Measurements from ENCODE around the gene PTPRG. TPM values are rescaled to one million over a fixed set of nuclear protein-coding genes. Genes with fewer than 3 reads are reported as not detected.

The PTPRG gene
- total RNA-seq, 1 experiment from 2014 or later = 11.7 TPM

- intact Hi-C loops (cut with micrococcal nuclease; ENCODE audit: unreplicated experiment) = loop anchor here (5.0 kb wide), 1 partner anchor 82 kb away; no protein-coding TSS in a partner anchor
- Histone ChIP-seq H3K4me3 (ENCODE audit: low read depth, low read length, poor library complexity, severe bottlenecking) (no peak overlapping the region), H3K27me3 (replicated peaks; ENCODE audit: insufficient read depth, low read depth, low read length, poor library complexity) (no peaks in the 10 kb centered on the region)
These were observed 293.8 kb downstream of the PTPRG start for GRCh38 chr3:61855211-61855610.

GRCh38 chr3:61857297-61857696 is 295.9 kb downstream of the PTPRG start:
- Histone ChIP-seq H3K27ac (ENCODE audit: low read depth, low read length, poor library complexity, severe bottlenecking) (no peak overlapping the region), H3K27me3 (replicated peaks; ENCODE audit: insufficient read depth, low read depth, low read length, poor library complexity) (no peaks in the 10 kb centered on the region), H3K9me3 (ENCODE audit: low read depth, low read length, poor library complexity, severe bottlenecking) (no peaks in the 10 kb centered on the region), H3K36me3 (ENCODE audit: insufficient read depth, low read length, poor library complexity, severe bottlenecking) (no peaks in the 10 kb centered on the region), H3K4me3 (ENCODE audit: low read depth, low read length, poor library complexity, severe bottlenecking) (no peak overlapping the region), H3K4me1 (ENCODE audit: insufficient read depth, low read length, poor library complexity, severe bottlenecking) (no peaks in the 10 kb centered on the region)
- no peak for DNase-seq (ENCODE audit: low spot score)
- TF ChIP-seq EZH2 (IDR thresholded peaks at IDR 0.05; ENCODE audit: borderline replicate concordance, low read depth, low read length, poor library complexity, severe bottlenecking) = no peak
- intact Hi-C loops (cut with micrococcal nuclease; ENCODE audit: unreplicated experiment) = loop anchor here (5.0 kb wide), 1 partner anchor 80 kb away; no protein-coding TSS in a partner anchor
- BruUV-seq (replicated peaks) = no TSS peak
- CTCF ChIA-PET = no interaction called here
- POLR2A ChIA-PET (ENCODE audit: low non-redundant PET) = no interaction called here

More at GRCh38 chr3:61855211-61855610, 293.8 kb downstream of the PTPRG start:
- DNase-seq (ENCODE audit: low spot score) = no peak
- no peaks in the 10 kb centered on the region for H3K36me3 ChIP-seq (ENCODE audit: insufficient read depth, low read length, poor library complexity, severe bottlenecking)
- H3K9me3 ChIP-seq (ENCODE audit: low read depth, low read length, poor library complexity, severe bottlenecking) = no peaks in the 10 kb centered on the region
- no TSS peak for BruUV-seq (replicated peaks)
- H3K27ac ChIP-seq (ENCODE audit: low read depth, low read length, poor library complexity, severe bottlenecking) = no peak overlapping the region
- ChIA-PET POLR2A (ENCODE audit: low non-redundant PET) (no interaction called here), CTCF (no interaction called here)
- H3K4me1 ChIP-seq (ENCODE audit: insufficient read depth, low read length, poor library complexity, severe bottlenecking) = no peaks in the 10 kb centered on the region
- TF ChIP-seq EZH2 (IDR thresholded peaks at IDR 0.05; ENCODE audit: borderline replicate concordance, low read depth, low read length, poor library complexity, severe bottlenecking) (no peak), CTCF (conservative IDR thresholded peaks at IDR 0.05; ENCODE audit: low read depth, low read length) (no peak)

GRCh38 chr3:61858054-61858453 is 296.7 kb downstream of the PTPRG start:
- POLR2A ChIA-PET (ENCODE audit: low non-redundant PET) = no interaction called here
- Histone ChIP-seq H3K27ac (ENCODE audit: low read depth, low read length, poor library complexity, severe bottlenecking) (no peak overlapping the region), H3K9me3 (ENCODE audit: low read depth, low read length, poor library complexity, severe bottlenecking) (no peaks in the 10 kb centered on the region), H3K4me1 (ENCODE audit: insufficient read depth, low read length, poor library complexity, severe bottlenecking) (no peaks in the 10 kb centered on the region), H3K36me3 (ENCODE audit: insufficient read depth, low read length, poor library complexity, severe bottlenecking) (no peaks in the 10 kb centered on the region), H3K27me3 (replicated peaks; ENCODE audit: insufficient read depth, low read depth, low read length, poor library complexity) (no peaks in the 10 kb centered on the region), H3K4me3 (ENCODE audit: low read depth, low read length, poor library complexity, severe bottlenecking) (no peak overlapping the region)
- no peak for TF ChIP-seq EZH2 (IDR thresholded peaks at IDR 0.05; ENCODE audit: borderline replicate concordance, low read depth, low read length, poor library complexity, severe bottlenecking)
- TF ChIP-seq CTCF (conservative IDR thresholded peaks at IDR 0.05; ENCODE audit: low read depth, low read length) = peak; percentile 45; the same call in 1 of the 2 replicates
- BruUV-seq (replicated peaks) = no TSS peak
- CTCF ChIA-PET = no interaction called here
- peak; percentile 4 for DNase-seq (ENCODE audit: low spot score)
- intact Hi-C loops (cut with micrococcal nuclease; ENCODE audit: unreplicated experiment) = loop anchor here (5.0 kb wide), 1 partner anchor 79 kb away; no protein-coding TSS in a partner anchor

- ChIA-PET CTCF (no interaction called here), POLR2A (ENCODE audit: low non-redundant PET) (no interaction called here)
- H3K27ac ChIP-seq (ENCODE audit: low read depth, low read length, poor library complexity, severe bottlenecking) = no peak overlapping the region
- no TSS peak for BruUV-seq (replicated peaks)
- H3K9me3 ChIP-seq (ENCODE audit: low read depth, low read length, poor library complexity, severe bottlenecking) = no peaks in the 10 kb centered on the region
- no peaks in the 10 kb centered on the region for H3K36me3 ChIP-seq (ENCODE audit: insufficient read depth, low read length, poor library complexity, severe bottlenecking)
- no peak overlapping the region for H3K4me3 ChIP-seq (ENCODE audit: low read depth, low read length, poor library complexity, severe bottlenecking)
- no peak for TF ChIP-seq CTCF (conservative IDR thresholded peaks at IDR 0.05; ENCODE audit: low read depth, low read length)
- no peak for TF ChIP-seq EZH2 (IDR thresholded peaks at IDR 0.05; ENCODE audit: borderline replicate concordance, low read depth, low read length, poor library complexity, severe bottlenecking)
- no peaks in the 10 kb centered on the region for H3K27me3 ChIP-seq (replicated peaks; ENCODE audit: insufficient read depth, low read depth, low read length, poor library complexity)
- no peaks in the 10 kb centered on the region for H3K4me1 ChIP-seq (ENCODE audit: insufficient read depth, low read length, poor library complexity, severe bottlenecking)
- intact Hi-C loops (cut with micrococcal nuclease; ENCODE audit: unreplicated experiment) = loop anchor here (5.0 to 10.0 kb wide), 2 partner anchors 273 to 326 kb away; no protein-coding TSS in a partner anchor
- no peak for DNase-seq (ENCODE audit: low spot score)
These were observed 300.0 kb downstream of the PTPRG start for GRCh38 chr3:61861410-61861809.
